A549 (cell line): ENCODE data around the gene MTFP1. TPM values are rescaled to one million over a fixed set of nuclear protein-coding genes. Genes with fewer than 3 reads are reported as not detected.

Experiments
- ATAC-seq, 2 experiments: fragments of 200-7000 bp in 1 of 2; fragments of >200 bp in 1 of 2; cut with Nextera tagmentation in 1 of 2; cut with Tn5 transposase in 1 of 2; 3 replicates each; pipeline versions ENCODE4 v1.8.0 to v1.9.1; 2018 to 2020; ENCODE audit warnings: mild to moderate bottlenecking in 1 of 2, moderate library complexity in 1 of 2
- CTCF ChIA-PET: fragments of 300-600 bp; sonication (Branson Sonifier 250); formaldehyde crosslinking; extraction: SDS; loops from one replicate; lab custom pipeline; 2021; ENCODE audit warnings: antibody characterized with exemption, inconsistent platforms; lab: Yijun Ruan, JAX
- POLR2A ChIA-PET: fragments of 350-600 bp; formaldehyde crosslinking; extraction: SDS; loops from one replicate; lab custom pipeline; 2021; ENCODE audit warnings: antibody characterized with exemption, inconsistent platforms; lab: Yijun Ruan, JAX
- DNase-seq, 2 experiments: peaks; one replicate each; pipeline versions ENCODE4 v3.0.0 to v3.0.0-alpha.2; 2011 to 2016; ENCODE audit warnings: low read depth in 1 of 2, low spot score in 1 of 2
- FAIRE-seq: peaks from 2 replicates; lab custom pipeline; 2011; peaks lifted over from hg19 to GRCh38; lab: Jason Lieb, UNC
- H3K27ac ChIP-seq, 2 experiments: fragments of >200 bp; sonication (Bioruptor Twin); formaldehyde crosslinking; 3 replicates each; pipeline ENCODE4 v1.5.1; 2016 to 2017
- H3K4me1 ChIP-seq: fragments of >200 bp; sonication (Bioruptor Twin); formaldehyde crosslinking; 3 replicates; pipeline ENCODE4 v1.6.1; 2016
- H3K4me2 ChIP-seq: fragments of >200 bp; sonication (Bioruptor Twin); formaldehyde crosslinking; 3 replicates; pipeline ENCODE4 v1.6.1; 2016
- H3K4me3 ChIP-seq: fragments of >200 bp; sonication (Bioruptor Twin); formaldehyde crosslinking; 3 replicates; pipeline ENCODE4 v1.5.1; 2016
- H3K9me3 ChIP-seq: fragments of >200 bp; sonication (Bioruptor Twin); formaldehyde crosslinking; 3 replicates; pipeline ENCODE4 v1.6.1; 2016
- BCL3 ChIP-seq: fragments of >200 bp; sonication (Bioruptor Twin); formaldehyde crosslinking; IDR thresholded peaks from 3 replicates; pipeline ENCODE4 v1.6.1; 2016
- CHD2 ChIP-seq: fragments of 150-350 bp; IDR thresholded peaks from 2 replicates; pipeline ENCODE4 v1.6.1; 2014; ENCODE audit warnings: low read length; ENCODE audit not compliant: partially characterized antibody
- CHD4 ChIP-seq: fragments of 200-600 bp; sonication (generic); IDR thresholded peaks from 2 replicates; pipeline ENCODE4 v1.6.1; 2016; ENCODE audit warnings: antibody characterized with exemption, mild to moderate bottlenecking, borderline replicate concordance
- CTCF ChIP-seq: fragments of >200 bp; sonication (Bioruptor Twin); formaldehyde crosslinking; IDR thresholded peaks from 3 replicates; pipeline ENCODE4 v1.5.1; 2016
- ELK1 ChIP-seq: fragments of 150-350 bp; IDR thresholded peaks from 2 replicates; pipeline ENCODE4 v1.6.1; 2014; ENCODE audit warnings: low read depth, mild to moderate bottlenecking, low read length
- FOXS1 ChIP-seq: fragments of 250-450 bp; sonication (Bioruptor Pico); IDR thresholded peaks from 2 replicates; pipeline ENCODE4 v1.5.0; 2020; ENCODE audit warnings: mild to moderate bottlenecking, moderate library complexity
- HEYL ChIP-seq: fragments of 250-450 bp; sonication (Bioruptor Pico); IDR thresholded peaks from 2 replicates; pipeline ENCODE4 v1.8.0; 2021; ENCODE audit warnings: mild to moderate bottlenecking, moderate library complexity
- HOXA7 ChIP-seq: fragments of 250-450 bp; sonication (Bioruptor Pico); IDR thresholded peaks from 2 replicates; pipeline ENCODE4 v1.5.0; 2020; ENCODE audit warnings: mild to moderate bottlenecking, moderate library complexity
- HOXB13 ChIP-seq: fragments of 250-450 bp; sonication (Bioruptor Pico); IDR thresholded peaks from 2 replicates; pipeline ENCODE4 v1.5.0; 2020; ENCODE audit warnings: low read depth, mild to moderate bottlenecking, moderate library complexity
- HOXB5 ChIP-seq: fragments of 250-450 bp; sonication (Bioruptor Pico); IDR thresholded peaks from 2 replicates; pipeline ENCODE4 v1.5.0; 2020; ENCODE audit warnings: mild to moderate bottlenecking, moderate library complexity
- JUN ChIP-seq, 2 experiments: fragments of >200 bp; sonication (Bioruptor Twin); formaldehyde crosslinking; IDR thresholded peaks; 2 replicates in 1 of 2; 3 replicates in 1 of 2; pipeline ENCODE4 v1.6.1; 2016 to 2017
- JUNB ChIP-seq: fragments of >200 bp; sonication (Bioruptor Twin); formaldehyde crosslinking; IDR thresholded peaks from 2 replicates; pipeline ENCODE4 v1.6.1; 2016
- MYC ChIP-seq: IDR thresholded peaks from 2 replicates; pipeline ENCODE4 v1.6.1; 2012; ENCODE audit warnings: mild to moderate bottlenecking, inconsistent platforms, low read length, improper control_type of control experiment, borderline replicate concordance
- NR3C1 ChIP-seq: fragments of >200 bp; sonication (Bioruptor Twin); formaldehyde crosslinking; IDR thresholded peaks from 3 replicates; pipeline ENCODE4 v1.6.1; 2017
- RAD21 ChIP-seq, 2 experiments: fragments of >200 bp in 1 of 2; sonication (Bioruptor Twin) in 1 of 2; formaldehyde crosslinking in 1 of 2; IDR thresholded peaks in 1 of 2; conservative IDR thresholded peaks in 1 of 2; 2 replicates in 1 of 2; 3 replicates in 1 of 2; pipeline ENCODE4 v1.6.1; 2012 to 2018; ENCODE audit warnings: inconsistent platforms in 1 of 2
- RARB ChIP-seq: fragments of 250-450 bp; sonication (Bioruptor Pico); IDR thresholded peaks from 2 replicates; pipeline ENCODE4 v1.8.0; 2021; ENCODE audit warnings: mild to moderate bottlenecking, moderate library complexity
- RCOR1 ChIP-seq: fragments of 150-350 bp; IDR thresholded peaks from 2 replicates; pipeline ENCODE4 v1.6.1; 2014; ENCODE audit warnings: antibody characterized with exemption, low read length, low read depth
- TFCP2L1 ChIP-seq: fragments of 250-450 bp; sonication (Bioruptor Pico); IDR thresholded peaks from 2 replicates; pipeline ENCODE4 v1.5.0; 2021; ENCODE audit warnings: mild to moderate bottlenecking
- ZFP36 ChIP-seq: fragments of 450-650 bp; IDR thresholded peaks from 2 replicates; pipeline ENCODE4 v1.6.1; 2014; ENCODE audit warnings: borderline replicate concordance; ENCODE audit not compliant: partially characterized antibody
- ZNF302 ChIP-seq: fragments of 250-450 bp; sonication (Bioruptor Pico); IDR thresholded peaks from 2 replicates; pipeline ENCODE4 v1.9.0; 2021; ENCODE audit warnings: inconsistent platforms, mild to moderate bottlenecking, moderate library complexity
- WGBS: methylation state at CpG from one replicate; pipeline ENCODE4 v1.1.6; 2017; ENCODE audit errors: missing lambda C conversion rate; 5-methylcytosine and 5-hydroxymethylcytosine counted together
- polyA plus RNA-seq, 4 experiments: library from polyadenylated mRNA; depleted of rRNA in 3 of 4; stranded (reverse); fragments of >200 nt; fragmentation: RNase III in 1 of 4; extraction: RNeasy Plus Mini Kit Qiagen cat#74134 plus additional on column Dnase treatment in 1 of 4; gene quantifications; 2 replicates in 3 of 4; 3 replicates in 1 of 4; pipeline ENCODE4 v1.2.3, GENCODE V29; 2011 to 2017
- TF ChIP-seq, protein P1 (sequence below): IDR thresholded peaks from 2 replicates; pipeline ENCODE4 v1.6.1; 2012; ENCODE audit warnings: low read depth, borderline replicate concordance
- TF ChIP-seq, protein P2 (sequence below): fragments of 250-450 bp; sonication (Bioruptor Pico); IDR thresholded peaks from 2 replicates; pipeline ENCODE4 v1.5.0; 2020; ENCODE audit warnings: low read depth, mild to moderate bottlenecking, moderate library complexity

MTFP1 gene
- polyA plus RNA-seq, 2 of the 4 experiments (the other 2 are of a cell fraction) = 23.8 to 52.0 TPM

DNA sequence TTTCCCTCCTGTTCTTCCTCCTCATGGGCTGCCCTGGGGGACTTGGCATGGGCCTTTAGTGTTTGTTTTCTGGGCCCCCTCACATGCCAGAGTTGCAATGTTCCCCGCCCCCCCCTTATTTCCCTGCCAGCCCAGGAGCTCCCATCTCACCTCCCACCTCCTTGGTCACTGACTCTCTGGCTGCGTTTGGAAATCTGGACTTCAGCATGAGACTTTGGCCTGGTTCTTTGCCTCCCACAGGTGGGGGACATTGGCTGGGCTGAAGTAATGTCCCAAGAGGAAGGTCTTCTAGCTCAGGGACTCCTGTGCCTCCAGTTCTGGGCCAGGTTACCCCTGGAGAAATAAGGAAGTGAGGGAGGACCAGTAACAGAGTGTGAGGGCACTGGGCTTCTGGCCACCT is 7.0 kb downstream of the MTFP1 start (continued):
- TF ChIP-seq BCL3 (no peak), CTCF (no peak), HEYL (CRISPR knock-in tag) (no peak)
- TF ChIP-seq, all 56 proteins: peak for 0

DNA sequence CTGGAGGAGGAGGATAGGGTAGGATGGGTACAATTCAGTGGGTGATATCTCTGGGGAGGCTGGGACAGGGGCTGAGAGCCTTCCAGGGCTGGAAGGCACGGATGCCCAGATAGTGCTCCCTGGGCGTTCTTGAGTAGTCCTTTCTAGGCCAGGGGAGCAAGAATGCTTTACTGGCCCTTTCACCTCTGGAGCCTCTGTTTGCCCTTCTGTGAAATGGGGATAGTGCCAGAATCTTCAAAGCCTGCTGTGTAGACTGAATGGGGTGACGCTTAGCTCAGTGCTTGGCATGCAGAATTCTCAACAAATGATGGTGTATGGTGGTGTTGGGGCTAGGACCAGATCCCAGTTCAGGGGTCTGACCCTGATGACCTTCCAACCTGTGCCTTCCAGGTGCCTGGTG is 7.7 kb downstream of the MTFP1 start:
- no peak overlapping the region for H3K4me2 ChIP-seq
- no peak for FAIRE-seq
- CTCF ChIA-PET = interaction anchor here (0.6 to 2.6 kb wide), 6 partner anchors 12 to 145 kb away, joined by 3 to 8 read pairs (median 5); partner anchors contain the start of gene SEC14L2
- TF ChIP-seq CHD2 (no peak), HOXB13 (CRISPR knock-in tag) (no peak), MYC (no peak), JUN (IDR thresholded peaks at IDR 0.05) (no peak), ELK1 (no peak), HOXA7 (CRISPR knock-in tag) (no peak), NR3C1 (no peak), ZFP36 (no peak), FOXS1 (CRISPR knock-in tag) (no peak), CHD4 (no peak), RCOR1 (no peak), RAD21 (conservative IDR thresholded peaks at IDR 0.05 in 1 of 2, IDR thresholded peaks at IDR 0.05 in 1 of 2) (no peak), HOXB5 (no peak), JUNB (no peak), RARB (CRISPR knock-in tag) (no peak), TFCP2L1 (CRISPR knock-in tag) (no peak), ZNF302 (CRISPR knock-in tag) (no peak)
- TF ChIP-seq, protein P1, sequence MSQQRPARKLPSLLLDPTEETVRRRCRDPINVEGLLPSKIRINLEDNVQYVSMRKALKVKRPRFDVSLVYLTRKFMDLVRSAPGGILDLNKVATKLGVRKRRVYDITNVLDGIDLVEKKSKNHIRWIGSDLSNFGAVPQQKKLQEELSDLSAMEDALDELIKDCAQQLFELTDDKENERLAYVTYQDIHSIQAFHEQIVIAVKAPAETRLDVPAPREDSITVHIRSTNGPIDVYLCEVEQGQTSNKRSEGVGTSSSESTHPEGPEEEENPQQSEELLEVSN = no peak
- TF ChIP-seq, protein P2, sequence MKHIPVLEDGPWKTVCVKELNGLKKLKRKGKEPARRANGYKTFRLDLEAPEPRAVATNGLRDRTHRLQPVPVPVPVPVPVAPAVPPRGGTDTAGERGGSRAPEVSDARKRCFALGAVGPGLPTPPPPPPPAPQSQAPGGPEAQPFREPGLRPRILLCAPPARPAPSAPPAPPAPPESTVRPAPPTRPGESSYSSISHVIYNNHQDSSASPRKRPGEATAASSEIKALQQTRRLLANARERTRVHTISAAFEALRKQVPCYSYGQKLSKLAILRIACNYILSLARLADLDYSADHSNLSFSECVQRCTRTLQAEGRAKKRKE = no peak
- no peaks in the 10 kb centered on the region for H3K9me3 ChIP-seq
- DNase-seq = no peak
- POLR2A ChIA-PET = no interaction called here
- no peaks in the 10 kb centered on the region for H3K4me1 ChIP-seq
- no peak for ATAC-seq
- no peak overlapping the region for H3K4me3 ChIP-seq
- WGBS = 83% methylated on average over 3 of the region's 3 CpGs
- H3K27ac ChIP-seq = no peak overlapping the region
